DND-41 (cell line): ENCODE results near the gene AUTS2.

Experiments
- ATAC-seq: fragments of 200-7000 bp; cut with Tn5 transposase; 3 replicates; pipeline ENCODE4 v1.9.1; 2021; ENCODE audit warnings: low read depth; ENCODE audit not compliant: insufficient read depth
- DNase-seq: peaks from one replicate; pipeline ENCODE4 v3.0.0-alpha.2; 2020
- H2AFZ ChIP-seq: 2 replicates; pipeline ENCODE4 v1.6.0; 2012; ENCODE audit warnings: low read depth, low read length
- H3K27ac ChIP-seq: 2 replicates; pipeline ENCODE4 v1.5.1; 2012; ENCODE audit warnings: low read length, inconsistent platforms
- H3K27me3 ChIP-seq: fragments of 200-600 bp; sonication (generic); 2 replicates; pipeline ENCODE4 v1.6.0; 2012; ENCODE audit warnings: low read length, mild to moderate bottlenecking, inconsistent platforms; ENCODE audit not compliant: insufficient read depth, poor library complexity
- H3K36me3 ChIP-seq: 2 replicates; pipeline ENCODE4 v1.5.1; 2012; ENCODE audit warnings: low read length, inconsistent platforms; ENCODE audit not compliant: insufficient read depth
- H3K4me1 ChIP-seq: 2 replicates; pipeline ENCODE4 v1.5.1; 2012; ENCODE audit warnings: mild to moderate bottlenecking, low read length; ENCODE audit not compliant: insufficient read depth
- H3K4me2 ChIP-seq: 2 replicates; pipeline ENCODE4 v1.6.0; 2012; ENCODE audit warnings: mild to moderate bottlenecking, moderate library complexity, low read length, inconsistent platforms; ENCODE audit not compliant: insufficient read depth
- H3K4me3 ChIP-seq, 2 experiments: fragments of 200-600 bp in 1 of 2; shearing (Covaris generic) in 1 of 2; 2 replicates each; pipeline ENCODE4 v1.5.1; 2012 to 2016; ENCODE audit warnings: inconsistent platforms in 2 of 2, low read length in 2 of 2, mild to moderate bottlenecking in 2 of 2, low read depth in 1 of 2, moderate library complexity in 1 of 2
- H3K79me2 ChIP-seq: 2 replicates; pipeline ENCODE4 v1.6.0; 2012; ENCODE audit warnings: low read length, inconsistent platforms; ENCODE audit not compliant: insufficient read depth
- H3K9ac ChIP-seq: 2 replicates; pipeline ENCODE4 v1.6.0; 2012; ENCODE audit warnings: low read depth, mild to moderate bottlenecking, inconsistent platforms, low read length, moderate library complexity
- H3K9me3 ChIP-seq: 2 replicates; pipeline ENCODE4 v1.5.1; 2012; ENCODE audit warnings: low read length, moderate library complexity, mild to moderate bottlenecking, inconsistent platforms; ENCODE audit not compliant: insufficient read depth, severe bottlenecking
- H4K20me1 ChIP-seq: 2 replicates; pipeline ENCODE4 v1.6.0; 2012; ENCODE audit warnings: low read length; ENCODE audit not compliant: insufficient read depth
- CTCF ChIP-seq: IDR thresholded peaks from 2 replicates; pipeline ENCODE4 v1.5.1; 2012; ENCODE audit warnings: borderline replicate concordance, low read length, moderate library complexity, mild to moderate bottlenecking; ENCODE audit not compliant: poor library complexity, severe bottlenecking; ENCODE audit errors: extremely low read depth
- EZH2 ChIP-seq: IDR thresholded peaks from 3 replicates; pipeline ENCODE4 v1.6.1; 2012; ENCODE audit warnings: borderline replicate concordance, low read depth, mild to moderate bottlenecking, moderate library complexity, low read length, inconsistent platforms; ENCODE audit not compliant: severe bottlenecking

Gene AUTS2

GRCh38 chr7:70779321-70779720 lies 1181.0 kb downstream of the AUTS2 start:
- Histone ChIP-seq H3K27ac (no peak overlapping the region), H3K9me3 (no peaks in the 10 kb centered on the region), H3K4me3 (no peak overlapping the region), H3K36me3 (peaks cover 99% of the 10 kb centered on the region), H3K9ac (no peak overlapping the region), H4K20me1 (no peaks in the 10 kb centered on the region; the same call in 1 of the 2 replicates), H3K27me3 (no peaks in the 10 kb centered on the region), H3K79me2 (no peaks in the 10 kb centered on the region), H2AFZ (no peak overlapping the region), H3K4me2 (no peak overlapping the region), H3K4me1 (no peaks in the 10 kb centered on the region)
- ATAC-seq, result no peak
- no peak for TF ChIP-seq CTCF
- no peak for TF ChIP-seq EZH2
- no peak for DNase-seq

DNA sequence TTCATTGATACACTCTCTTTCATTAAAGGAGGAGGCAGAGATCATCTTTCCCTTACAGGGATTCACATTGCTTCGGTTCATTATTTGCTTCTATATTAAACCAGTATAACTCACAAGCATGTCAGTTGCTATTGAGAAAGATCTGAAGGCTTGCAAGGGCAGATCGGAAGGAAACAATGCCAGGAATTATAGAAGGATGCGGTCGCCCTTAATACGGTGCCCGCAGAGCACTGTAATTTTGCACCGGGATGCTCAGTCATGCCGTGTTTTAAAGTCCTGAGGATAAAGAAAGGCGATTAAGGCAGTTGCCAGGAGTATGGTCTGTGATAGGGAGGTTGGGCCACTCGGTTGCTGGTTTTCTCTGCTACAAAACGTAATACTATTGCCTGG lies 1183.6 kb downstream of the AUTS2 start:
- peaks cover 99% of the 10 kb centered on the region for H3K36me3 ChIP-seq
- no peak overlapping the region for H3K27ac ChIP-seq
- no peak overlapping the region for H3K9ac ChIP-seq
- TF ChIP-seq CTCF, result no peak
- TF ChIP-seq EZH2, result no peak
- ATAC-seq (no peak), DNase-seq (no peak)
- H2AFZ ChIP-seq, result no peak overlapping the region
- H3K4me2 ChIP-seq, result no peak overlapping the region
- no peak overlapping the region for H3K4me3 ChIP-seq
- H3K79me2 ChIP-seq, result no peaks in the 10 kb centered on the region
- no peaks in the 10 kb centered on the region for H3K27me3 ChIP-seq
- H3K9me3 ChIP-seq, result no peaks in the 10 kb centered on the region
- no peaks in the 10 kb centered on the region; the same call in 1 of the 2 replicates for H4K20me1 ChIP-seq
- no peaks in the 10 kb centered on the region for H3K4me1 ChIP-seq

- no peaks in the 10 kb centered on the region for H3K4me1 ChIP-seq
- no peak overlapping the region for H2AFZ ChIP-seq
- no peaks in the 10 kb centered on the region; the same call in 1 of the 2 replicates for H4K20me1 ChIP-seq
- TF ChIP-seq EZH2 (no peak), CTCF (no peak)
- no peak overlapping the region for H3K4me2 ChIP-seq
- H3K27ac ChIP-seq, result no peak overlapping the region
- H3K9me3 ChIP-seq, result no peaks in the 10 kb centered on the region
- H3K9ac ChIP-seq, result no peak overlapping the region
- H3K27me3 ChIP-seq, result no peaks in the 10 kb centered on the region
- peaks cover 99% of the 10 kb centered on the region for H3K36me3 ChIP-seq
- H3K4me3 ChIP-seq, result no peak overlapping the region
- no peak for DNase-seq
- H3K79me2 ChIP-seq, result no peaks in the 10 kb centered on the region
- ATAC-seq, result no peak
Observed at GRCh38 chr7:70782796-70783195, 1184.5 kb downstream of the AUTS2 start.

- ATAC-seq (no peak), DNase-seq (no peak)
- Histone ChIP-seq H3K4me1 (no peaks in the 10 kb centered on the region), H3K79me2 (no peaks in the 10 kb centered on the region), H3K27ac (no peak overlapping the region), H3K9me3 (no peaks in the 10 kb centered on the region), H3K9ac (no peak overlapping the region), H3K27me3 (no peaks in the 10 kb centered on the region), H3K4me2 (no peak overlapping the region), H3K4me3 (no peak overlapping the region), H3K36me3 (peaks cover 99% of the 10 kb centered on the region), H2AFZ (no peak overlapping the region), H4K20me1 (peaks cover 3% of the 10 kb centered on the region; the same call in 1 of the 2 replicates)
- TF ChIP-seq CTCF, result no peak
- TF ChIP-seq EZH2, result no peak
Observed at GRCh38 chr7:70785427-70785826, 1187.2 kb downstream of the AUTS2 start.
